Stimulated activated CD4-positive, alpha-beta T cell treated with anti-CD3 and anti-CD28 coated beads, Interleukin-1b, Interleukin-23, amount 100 ng/mL, for 48 hours (primary cell): Measurements from ENCODE around the gene RDH11.
"Not testable (repeated sequence)": the region's sequence is repeated elsewhere in the genome, so short reads cannot be mapped to it uniquely, and the experiment has no call there.

Experiments used
- DNase-seq: peaks from one replicate; pipeline ENCODE4 v3.0.0-alpha.2; 2020

Gene RDH11

GRCh38 chr14:67703997-67704396 is 8.4 kb upstream of the RDH11 start:
- no peak for DNase-seq

DNA sequence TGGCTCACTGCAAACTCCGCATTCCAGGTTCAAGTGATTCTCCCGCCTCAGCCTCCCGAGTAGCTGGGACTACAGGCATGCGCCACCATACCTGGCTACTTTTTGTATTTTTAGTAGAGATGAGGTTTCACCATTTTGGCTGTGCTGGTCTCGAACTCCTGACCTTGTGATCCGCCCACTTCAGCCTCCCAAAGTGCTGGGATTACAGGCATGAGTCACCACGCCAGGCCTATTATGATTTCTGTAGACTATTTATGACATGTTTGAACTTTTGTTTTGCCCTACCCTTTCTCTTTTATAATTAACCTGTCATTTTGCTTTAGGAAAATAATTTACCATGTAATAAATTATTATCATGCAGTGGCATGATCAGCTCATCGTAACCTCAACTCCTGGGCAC is 5.9 kb upstream of the RDH11 start, which contains the start of gene RDH12:
RDH12 (plus strand) TSS at position 395 of the 400 bp plus-strand sequence. CDS start 20,757 bp downstream, outside the sequence.
- not testable (repeated sequence) for DNase-seq

DNA sequence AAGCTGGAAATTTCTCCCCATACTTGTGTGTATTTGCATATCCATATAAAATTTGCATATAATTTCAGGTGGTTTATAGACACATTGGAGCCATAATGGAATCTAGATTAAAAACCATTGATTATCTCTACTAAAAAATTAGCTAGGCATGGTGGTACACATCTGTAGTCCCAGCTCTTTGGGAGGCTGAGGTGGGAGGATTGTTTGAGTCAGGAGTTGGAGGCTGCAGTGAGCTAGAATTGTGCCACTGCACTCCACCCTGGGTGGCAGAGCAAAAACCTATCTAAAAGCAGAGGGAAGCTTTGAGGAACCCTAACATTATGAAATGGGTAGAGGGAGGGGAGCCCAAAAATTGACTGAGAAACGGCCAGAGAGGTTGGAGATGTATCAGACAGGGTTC is 2.6 kb upstream of the RDH11 start:
- no peak for DNase-seq

- no peak for DNase-seq
Observed at GRCh38 chr14:67697006-67697405, 1.4 kb upstream of the RDH11 start.

- DNase-seq: peak; percentile 85
Observed at GRCh38 chr14:67694791-67695393, 672 bp downstream of the RDH11 start.

DNA sequence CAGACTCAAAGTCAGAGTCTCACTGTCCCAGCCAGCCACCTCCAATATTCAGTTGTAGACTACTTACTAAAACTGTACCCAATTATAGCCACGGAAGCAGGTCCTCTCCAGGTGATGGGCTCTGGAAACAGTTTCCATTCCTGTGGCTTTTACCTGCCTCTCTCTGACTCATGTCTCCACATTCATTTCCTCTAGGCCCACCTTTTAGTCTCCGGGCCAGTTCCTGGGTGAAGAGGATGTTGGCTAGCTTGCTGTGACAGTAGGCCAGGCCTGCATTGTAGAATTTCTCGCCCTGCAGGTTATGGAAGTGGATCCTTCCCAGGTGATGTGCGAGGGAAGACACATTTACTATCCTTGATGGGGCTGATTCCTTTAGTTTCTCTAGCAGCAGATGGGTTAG is 5.6 kb downstream of the RDH11 start:
- no peak for DNase-seq

DNA sequence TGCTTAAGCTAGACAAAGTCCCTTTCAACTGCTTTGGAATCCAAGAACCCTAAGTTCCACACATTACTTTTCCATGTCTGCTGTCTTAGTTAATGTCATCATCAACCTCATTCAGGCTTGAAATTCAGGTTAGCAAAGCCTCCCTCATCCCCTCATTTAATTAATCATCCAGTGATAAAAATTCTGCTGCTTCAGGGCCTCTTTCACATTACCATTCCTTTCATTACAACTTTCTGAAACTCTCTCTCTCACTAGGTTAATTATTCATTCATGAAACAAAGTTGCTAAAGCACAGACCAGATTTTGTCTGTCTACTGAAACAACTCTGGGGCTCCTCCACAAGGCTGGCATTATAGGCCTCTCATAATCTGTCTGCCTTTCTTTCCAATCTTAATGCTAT is 11.7 kb downstream of the RDH11 start:
- DNase-seq: no peak

- DNase-seq: no peak
Observed at GRCh38 chr14:67680941-67681340, 14.6 kb downstream of the RDH11 start.

DNA sequence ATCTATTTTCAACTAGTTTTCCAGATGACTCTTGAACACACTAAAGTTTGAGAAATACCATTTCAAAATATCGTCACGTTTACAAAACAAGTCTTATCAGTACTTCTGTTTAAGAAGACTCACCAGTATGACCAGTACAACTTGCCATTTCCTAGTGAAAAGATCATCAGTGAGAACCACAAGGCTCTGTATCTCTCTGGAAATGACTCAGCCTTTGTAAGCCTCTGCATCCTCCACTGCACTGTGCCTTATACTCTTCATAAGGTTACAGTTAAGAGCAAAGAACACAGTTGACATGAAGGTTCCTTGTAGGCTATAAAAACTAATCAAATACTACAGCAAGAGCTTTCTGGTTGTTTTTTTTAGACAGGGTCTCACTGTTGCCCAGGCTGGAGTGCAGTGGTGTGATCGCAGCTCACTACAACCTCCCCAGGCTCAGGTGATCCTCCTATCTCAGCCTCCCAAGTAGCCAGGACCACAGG is 15.4 kb downstream of the RDH11 start:
- peak; percentile 15 for DNase-seq

DNA sequence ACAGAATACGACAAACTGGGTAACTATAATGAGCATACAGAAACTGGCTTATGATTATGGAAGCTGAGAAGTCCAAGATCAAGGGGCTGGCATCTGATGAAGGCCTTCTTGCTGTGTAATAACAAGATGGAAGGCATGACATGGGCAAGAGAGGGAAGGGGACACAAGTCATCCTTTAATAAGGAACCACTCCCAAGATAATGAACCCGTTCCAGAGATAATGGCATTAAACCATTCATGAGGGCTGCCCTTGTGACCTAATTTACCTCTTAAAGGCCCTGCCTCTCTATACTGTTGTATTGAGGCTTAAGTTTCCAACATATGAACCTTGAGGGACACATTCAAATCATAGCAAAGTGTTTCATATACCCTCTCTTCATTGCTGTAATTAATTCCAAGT is 16.6 kb downstream of the RDH11 start:
- DNase-seq: no peak

- no peak for DNase-seq
Observed at GRCh38 chr14:67675219-67675582, 20.4 kb downstream of the RDH11 start.

DNA sequence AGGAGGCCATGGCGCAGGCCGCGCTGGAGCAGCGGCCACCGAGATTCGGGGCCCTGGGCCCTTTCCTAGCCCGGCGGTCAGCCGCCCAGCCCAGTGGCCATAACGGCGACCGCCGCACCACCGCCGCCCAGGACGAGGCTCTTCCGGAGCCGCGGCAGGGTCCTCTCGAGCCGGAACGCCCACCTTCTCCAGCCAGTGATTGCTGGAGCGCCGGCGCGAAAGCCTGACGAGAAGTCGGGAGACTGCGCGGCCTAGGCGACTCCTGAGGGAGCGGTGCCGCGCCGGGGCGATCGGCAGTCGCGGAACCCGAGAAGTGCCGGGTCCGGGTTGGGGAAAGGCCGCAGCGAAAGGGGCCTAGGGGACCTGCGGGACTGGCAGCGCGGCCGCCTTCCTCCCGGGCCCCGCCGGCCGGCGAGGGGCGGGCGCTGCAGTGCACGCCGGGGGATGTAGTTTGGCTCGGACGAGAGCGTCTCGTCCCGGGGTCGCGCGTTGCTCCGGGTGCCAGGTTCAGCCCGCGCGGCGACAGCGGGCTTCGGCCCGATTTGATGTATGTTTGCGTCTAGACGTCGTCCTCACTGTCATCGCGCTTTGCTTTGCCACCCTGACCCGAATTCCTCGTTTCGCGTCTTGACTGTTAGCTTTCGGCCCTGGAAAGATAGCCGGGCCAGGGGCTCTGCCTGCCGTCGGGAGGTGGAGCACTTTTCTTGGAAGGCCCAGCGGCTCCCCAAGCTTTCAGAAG is 20.9 kb downstream of the RDH11 start, which contains the start of gene VTI1B:
VTI1B (minus strand) TSS at position 153 of the 739 bp plus-strand sequence; CDS start at position 10, 143 bp downstream.
- peak; percentile 75 for DNase-seq

DNA sequence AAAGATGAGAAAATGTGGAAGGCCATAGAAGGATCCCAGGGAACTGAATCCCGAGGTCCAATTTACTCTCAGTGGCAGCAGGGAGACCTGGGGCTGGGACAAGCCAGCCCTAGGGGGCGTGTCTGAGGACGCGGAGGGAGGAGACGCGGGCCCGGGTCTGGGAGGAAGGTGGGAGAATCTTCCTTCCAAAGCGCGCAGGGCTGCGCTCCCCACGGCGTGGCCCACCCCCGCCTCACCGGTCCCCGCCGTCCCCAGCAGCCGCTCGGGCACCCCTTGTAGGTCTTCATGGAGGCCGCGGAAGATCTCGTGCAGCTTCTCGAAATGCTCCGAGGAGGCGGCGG is 21.5 kb downstream of the RDH11 start:
- DNase-seq: peak; percentile 49

GRCh38 chr14:67673451-67673850 is 22.1 kb downstream of the RDH11 start:
- no peak for DNase-seq

GRCh38 chr14:67668559-67668958 is 27.0 kb downstream of the RDH11 start:
- DNase-seq: no peak

GRCh38 chr14:67666750-67667449 is 28.7 kb downstream of the RDH11 start:
- DNase-seq: no peak

- no peak for DNase-seq
Observed at GRCh38 chr14:67665868-67666267, 29.7 kb downstream of the RDH11 start.

DNA sequence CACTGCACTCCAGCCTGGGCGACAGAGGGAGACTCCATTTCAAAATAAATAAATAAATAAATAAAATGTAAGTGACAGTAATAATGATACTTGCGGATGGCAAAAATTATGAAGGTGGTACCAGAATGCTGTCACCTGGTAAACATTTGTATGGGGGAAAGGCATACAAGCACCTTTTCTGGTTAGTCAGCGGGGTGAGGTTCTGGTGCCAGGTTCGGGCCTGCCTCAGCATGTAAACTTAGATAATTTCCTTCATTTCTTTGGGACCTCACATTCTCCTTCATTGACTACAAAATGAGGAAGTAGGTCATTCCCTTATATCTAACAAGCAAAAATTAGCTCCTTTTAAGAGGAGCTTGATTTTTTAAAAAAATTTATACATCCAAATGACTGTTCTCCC is 31.9 kb downstream of the RDH11 start:
- DNase-seq: no peak

GRCh38 chr14:67653651-67654280 is 41.8 kb downstream of the RDH11 start:
- no peak for DNase-seq

- DNase-seq: no peak
Observed at GRCh38 chr14:67652189-67652588, 43.4 kb downstream of the RDH11 start.

GRCh38 chr14:67650694-67651093 is 44.9 kb downstream of the RDH11 start:
- DNase-seq: no peak

DNA sequence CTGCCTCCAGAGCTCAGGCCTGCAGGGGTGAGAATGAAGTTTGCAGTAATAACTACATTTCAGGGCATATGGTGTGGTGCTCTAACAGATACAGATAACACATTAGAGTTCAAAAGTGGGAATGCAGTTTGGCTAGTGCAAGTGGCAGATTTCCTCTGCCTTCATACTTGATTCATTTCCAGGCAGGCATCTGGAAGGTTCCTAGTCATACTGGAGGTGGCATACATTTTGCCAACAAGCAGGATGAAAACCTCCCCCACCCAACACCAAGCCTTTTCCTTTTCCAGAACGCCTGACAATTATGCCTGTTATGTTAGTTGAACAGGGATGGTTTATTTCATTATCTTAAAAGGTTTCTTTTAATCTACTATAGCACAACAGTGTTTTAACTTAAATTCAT is 45.4 kb downstream of the RDH11 start:
- no peak for DNase-seq

GRCh38 chr14:67646131-67646530 is 49.4 kb downstream of the RDH11 start:
- no peak for DNase-seq
